ENCODE results near the gene CLDN19.

DNA sequence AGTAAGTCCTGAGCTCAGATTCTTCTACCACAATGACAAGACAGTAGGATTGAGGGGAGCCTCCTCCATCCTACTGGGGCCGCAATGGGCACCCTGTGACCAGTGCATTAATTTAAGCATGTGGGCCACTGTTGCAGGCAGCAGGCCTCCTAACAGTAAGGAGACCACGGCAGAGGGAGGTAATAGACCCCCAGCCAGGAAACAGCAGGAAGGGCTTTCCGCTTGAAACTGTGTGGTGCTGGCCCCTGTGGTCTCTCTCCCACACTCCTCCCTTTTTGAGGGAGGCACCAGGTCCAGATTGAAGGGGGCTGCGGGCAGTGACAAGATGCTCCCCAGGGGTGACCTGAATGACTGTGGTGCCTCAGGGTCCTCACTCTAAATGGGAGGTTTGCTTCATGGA lies 1.7 kb upstream of the CLDN19 start:
- TF ChIP-seq, protein P1, sequence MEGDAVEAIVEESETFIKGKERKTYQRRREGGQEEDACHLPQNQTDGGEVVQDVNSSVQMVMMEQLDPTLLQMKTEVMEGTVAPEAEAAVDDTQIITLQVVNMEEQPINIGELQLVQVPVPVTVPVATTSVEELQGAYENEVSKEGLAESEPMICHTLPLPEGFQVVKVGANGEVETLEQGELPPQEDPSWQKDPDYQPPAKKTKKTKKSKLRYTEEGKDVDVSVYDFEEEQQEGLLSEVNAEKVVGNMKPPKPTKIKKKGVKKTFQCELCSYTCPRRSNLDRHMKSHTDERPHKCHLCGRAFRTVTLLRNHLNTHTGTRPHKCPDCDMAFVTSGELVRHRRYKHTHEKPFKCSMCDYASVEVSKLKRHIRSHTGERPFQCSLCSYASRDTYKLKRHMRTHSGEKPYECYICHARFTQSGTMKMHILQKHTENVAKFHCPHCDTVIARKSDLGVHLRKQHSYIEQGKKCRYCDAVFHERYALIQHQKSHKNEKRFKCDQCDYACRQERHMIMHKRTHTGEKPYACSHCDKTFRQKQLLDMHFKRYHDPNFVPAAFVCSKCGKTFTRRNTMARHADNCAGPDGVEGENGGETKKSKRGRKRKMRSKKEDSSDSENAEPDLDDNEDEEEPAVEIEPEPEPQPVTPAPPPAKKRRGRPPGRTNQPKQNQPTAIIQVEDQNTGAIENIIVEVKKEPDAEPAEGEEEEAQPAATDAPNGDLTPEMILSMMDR (IDR thresholded peaks at IDR 0.05) = no peak
- no peak for TF ChIP-seq POLR2A (IDR thresholded peaks at IDR 0.05)
